Muscle of leg (tissue), 11 donors: ENCODE results near the gene FRMD3. TPM values are rescaled to one million over a fixed set of nuclear protein-coding genes. Genes with fewer than 3 reads are reported as not detected.

ENCODE experiments used
- DNase-seq: peaks from one replicate; pipeline ENCODE4 v3.0.0; 2013
- H3K27ac ChIP-seq: one replicate; pipeline ENCODE4 v1.5.1; 2013; ENCODE audit warnings: mild to moderate bottlenecking, low read length, control low read depth
- H3K27me3 ChIP-seq: one replicate; pipeline ENCODE4 v1.6.1; 2013; ENCODE audit warnings: low read length; ENCODE audit not compliant: control insufficient read depth, insufficient read depth
- H3K36me3 ChIP-seq: one replicate; pipeline ENCODE4 v1.6.1; 2013; ENCODE audit warnings: low read length; ENCODE audit not compliant: control insufficient read depth, insufficient read depth
- H3K4me1 ChIP-seq: one replicate; pipeline ENCODE4 v1.6.1; 2013; ENCODE audit warnings: low read length; ENCODE audit not compliant: control insufficient read depth, insufficient read depth
- H3K4me3 ChIP-seq: one replicate; pipeline ENCODE4 v1.5.1; 2013; ENCODE audit warnings: low read length, control low read depth
- H3K9me3 ChIP-seq: replicated peaks from 2 replicates; pipeline ENCODE4 v1.6.1; 2013; ENCODE audit warnings: low read depth, low read length; ENCODE audit not compliant: control insufficient read depth
- WGBS: methylation state at CpG from one replicate; pipeline ENCODE4 v1.1.5; 2013; ENCODE audit warnings: missing lambda C conversion rate; ENCODE audit not compliant: insufficient coverage; 5-methylcytosine and 5-hydroxymethylcytosine counted together
- polyA plus RNA-seq, 8 donors: library from polyadenylated mRNA; unstranded; fragments of 120-200 nt; gene quantifications; one replicate each; pipeline versions ENCODE4 v1.2.1 to v1.2.3, GENCODE V29; 2013; ENCODE audit warnings: inconsistent platforms in 1 of 8, low replicate concordance in 1 of 8; ENCODE audit not compliant: insufficient read length in 8 of 8, insufficient read depth in 1 of 8
- total RNA-seq: library from RNA; stranded (reverse); fragments of 120-200 nt; gene quantifications from one replicate; pipeline ENCODE4 v1.2.4, GENCODE V29; 2013

The FRMD3 gene
- total and polyA plus RNA-seq, 9 donors, result 21.4 to 37.5 (median 34.4) TPM

DNA sequence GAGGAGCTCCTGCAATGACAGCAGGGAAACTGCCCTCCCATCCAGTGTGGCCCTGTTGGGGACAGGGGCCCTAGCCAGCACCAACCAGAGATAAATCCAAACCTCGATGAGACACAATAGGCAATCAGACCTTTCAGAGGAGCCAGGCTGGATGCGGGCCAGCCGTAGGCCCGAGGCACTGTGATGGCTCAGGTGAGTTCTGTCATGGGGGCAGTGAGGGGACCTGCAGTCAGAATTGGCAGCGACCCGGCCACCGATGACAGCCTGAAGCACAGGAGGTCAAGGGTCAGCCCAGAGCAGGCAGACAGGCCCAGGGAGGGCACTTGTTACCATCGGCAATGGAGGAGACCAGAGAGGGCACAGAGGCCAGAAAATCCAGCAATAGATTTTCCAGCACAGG is 90.8 kb downstream of the FRMD3 start:
- Histone ChIP-seq H3K4me1 (peaks cover 14% of the 10 kb centered on the region), H3K4me3 (no peak overlapping the region), H3K36me3 (no peaks in the 10 kb centered on the region), H3K27ac (no peak overlapping the region), H3K9me3 (no peaks in the 10 kb centered on the region), H3K27me3 (no peaks in the 10 kb centered on the region)
- DNase-seq, result no peak
- WGBS, result 90% methylated on average over 7 of the region's 8 CpGs

DNA sequence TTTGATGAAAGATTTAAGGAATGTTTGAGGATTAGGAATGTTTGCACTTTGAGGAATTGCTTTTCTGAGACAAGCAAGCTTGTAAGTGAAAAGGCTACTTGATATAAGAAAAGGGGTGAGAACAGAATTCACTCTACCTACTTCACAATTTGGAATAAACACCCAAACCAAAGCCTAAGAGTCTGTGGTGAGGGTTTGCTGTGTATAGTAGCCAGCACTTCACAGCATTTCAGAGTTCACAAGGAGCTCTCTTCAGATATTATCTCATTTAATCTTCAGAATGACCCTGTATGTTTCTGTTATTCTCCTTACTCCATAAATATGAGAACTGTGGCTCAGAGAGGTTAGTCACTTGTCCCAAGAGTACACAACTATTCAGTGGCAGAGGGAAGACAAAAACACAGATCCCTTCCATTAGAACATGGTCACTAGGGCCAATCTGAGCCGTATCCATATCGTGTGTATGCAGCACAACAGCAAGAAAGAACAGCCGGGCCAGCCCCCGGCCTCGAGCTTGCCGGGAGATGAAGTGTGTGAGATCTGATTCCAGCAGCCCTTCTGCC is 92.4 kb downstream of the FRMD3 start:
- peaks cover 14% of the 10 kb centered on the region for H3K4me1 ChIP-seq
- H3K27ac ChIP-seq, result no peak overlapping the region
- H3K36me3 ChIP-seq, result no peaks in the 10 kb centered on the region
- H3K27me3 ChIP-seq, result no peaks in the 10 kb centered on the region
- WGBS, result no CpG with 5 or more reads among the region's 6 CpGs
- H3K9me3 ChIP-seq, result no peaks in the 10 kb centered on the region
- H3K4me3 ChIP-seq, result no peak overlapping the region
- no peak for DNase-seq

DNA sequence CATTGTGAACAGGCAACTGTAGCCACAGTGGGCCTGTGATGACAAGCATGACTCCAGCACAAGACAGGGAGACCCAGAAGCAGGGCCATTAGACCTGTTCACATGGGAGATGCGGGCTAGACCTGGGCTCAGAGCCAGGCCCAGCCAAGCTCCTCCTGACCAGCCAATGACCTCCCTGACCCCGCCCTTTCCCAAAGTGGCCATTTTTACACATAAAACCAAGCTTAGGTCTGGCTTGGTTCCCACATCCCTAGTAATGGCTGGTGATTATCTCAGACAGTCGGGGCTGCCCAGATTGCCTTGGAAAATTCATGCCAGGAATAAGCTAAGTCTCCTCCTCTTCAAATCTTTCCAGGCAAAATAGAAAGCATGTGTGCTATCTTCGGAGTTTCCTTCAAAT is 94.1 kb downstream of the FRMD3 start:
- 66% methylated on average over 4 of the region's 4 CpGs for WGBS
- H3K4me3 ChIP-seq, result no peak overlapping the region
- H3K36me3 ChIP-seq, result no peaks in the 10 kb centered on the region
- H3K27me3 ChIP-seq, result no peaks in the 10 kb centered on the region
- H3K9me3 ChIP-seq, result no peaks in the 10 kb centered on the region
- H3K4me1 ChIP-seq, result peaks cover 7% of the 10 kb centered on the region
- DNase-seq, result peak; percentile 52
- no peak overlapping the region for H3K27ac ChIP-seq

DNA sequence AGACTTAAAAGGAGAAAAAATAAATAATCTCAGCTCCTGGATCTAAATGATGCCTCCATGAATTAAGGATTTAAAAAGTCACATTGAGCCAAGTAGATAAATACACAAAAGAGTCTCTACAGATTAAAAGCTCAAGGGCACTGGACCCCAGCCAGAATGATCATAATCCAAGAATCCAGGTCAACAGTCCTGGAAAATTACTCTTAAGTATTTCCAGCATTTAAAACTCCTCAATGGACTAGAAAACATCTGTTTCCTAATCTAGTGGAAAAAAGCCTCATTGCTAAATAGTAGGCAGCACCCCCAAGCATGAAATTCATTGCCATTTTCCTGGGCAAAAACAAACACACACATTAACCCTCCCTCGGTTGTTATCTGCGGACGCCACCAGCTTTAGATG is 96.8 kb downstream of the FRMD3 start:
- DNase-seq, result peak; percentile 21
- Histone ChIP-seq H3K36me3 (no peaks in the 10 kb centered on the region), H3K27ac (no peak overlapping the region), H3K4me3 (no peak overlapping the region), H3K9me3 (no peaks in the 10 kb centered on the region), H3K27me3 (no peaks in the 10 kb centered on the region), H3K4me1 (no peaks in the 10 kb centered on the region)
- WGBS, result no CpG with 5 or more reads among the region's 3 CpGs

DNA sequence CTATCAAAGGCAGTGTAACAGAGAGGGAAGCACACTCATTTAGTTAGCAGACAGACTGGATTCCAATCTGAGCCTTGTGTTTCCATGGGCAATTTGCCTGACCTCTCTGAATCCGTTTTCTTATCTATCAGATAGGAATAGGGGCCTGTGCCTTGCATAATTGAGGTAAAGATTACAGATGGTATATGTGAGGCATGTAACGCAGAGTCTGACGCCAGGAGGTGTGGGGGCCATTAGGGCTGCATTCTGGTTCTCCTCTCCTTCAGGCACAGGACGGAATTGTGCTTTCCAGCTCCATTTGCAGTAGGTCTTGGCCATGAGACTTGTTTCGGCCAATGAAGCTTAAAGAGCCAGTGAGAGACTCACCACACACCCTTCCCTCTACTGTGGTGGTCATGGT is 97.6 kb downstream of the FRMD3 start:
- no peaks in the 10 kb centered on the region for H3K9me3 ChIP-seq
- no peaks in the 10 kb centered on the region for H3K4me1 ChIP-seq
- H3K27me3 ChIP-seq, result no peaks in the 10 kb centered on the region
- no peak overlapping the region for H3K4me3 ChIP-seq
- WGBS, result 93% methylated on average over 5 of the region's 5 CpGs
- DNase-seq, result no peak
- H3K36me3 ChIP-seq, result no peaks in the 10 kb centered on the region
- no peak overlapping the region for H3K27ac ChIP-seq

DNA sequence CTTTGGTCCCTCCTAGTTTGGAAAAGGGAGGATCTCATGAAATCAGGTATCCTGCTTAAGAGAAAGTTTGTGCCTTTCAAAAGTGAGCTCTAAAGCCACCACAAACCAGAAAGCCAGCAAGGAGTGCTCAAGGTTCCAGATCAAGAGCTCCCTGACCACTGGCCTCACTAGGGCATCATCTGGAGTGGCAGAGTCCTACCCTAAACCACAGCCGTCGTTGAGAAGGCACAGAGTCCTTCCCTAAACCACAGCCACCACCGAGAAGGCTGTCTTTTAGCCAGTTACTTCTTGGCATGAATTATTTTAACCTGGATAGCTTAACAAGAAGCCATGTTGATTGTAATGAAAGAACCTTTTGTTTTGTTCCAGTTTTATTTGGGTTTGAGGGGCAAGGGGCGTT is 102.9 kb downstream of the FRMD3 start:
- DNase-seq, result no peak
- Histone ChIP-seq H3K4me1 (peaks cover 14% of the 10 kb centered on the region), H3K27me3 (no peaks in the 10 kb centered on the region), H3K4me3 (no peak overlapping the region), H3K9me3 (no peaks in the 10 kb centered on the region), H3K27ac (no peak overlapping the region), H3K36me3 (no peaks in the 10 kb centered on the region)
- 80% methylated on average over 1 of the region's 4 CpGs for WGBS

DNA sequence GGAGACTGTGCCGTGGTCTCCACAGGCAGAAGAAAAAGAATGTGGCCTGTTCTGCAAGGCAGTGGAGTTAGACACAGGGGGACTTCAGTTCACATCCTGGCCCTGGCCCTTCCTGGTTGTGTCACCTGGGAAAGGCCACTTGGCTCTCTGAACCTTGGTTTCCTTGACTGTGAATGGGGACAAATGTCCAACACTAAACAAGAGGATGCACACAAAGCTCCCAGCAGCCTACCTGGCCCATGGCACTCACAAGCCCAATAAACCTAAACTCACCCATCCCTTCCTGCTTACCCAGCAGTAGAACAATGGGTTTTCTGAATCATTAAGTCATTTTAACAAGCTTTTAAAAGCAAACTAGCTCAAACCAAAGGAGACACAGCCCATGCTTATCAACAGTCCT is 103.9 kb downstream of the FRMD3 start:
- no peak for DNase-seq
- no peak overlapping the region for H3K27ac ChIP-seq
- H3K4me1 ChIP-seq, result peaks cover 16% of the 10 kb centered on the region
- no peaks in the 10 kb centered on the region for H3K9me3 ChIP-seq
- H3K36me3 ChIP-seq, result no peaks in the 10 kb centered on the region
- no peak overlapping the region for H3K4me3 ChIP-seq
- 100% methylated on average over 1 of the region's 1 CpG for WGBS
- peaks cover 2% of the 10 kb centered on the region for H3K27me3 ChIP-seq

DNA sequence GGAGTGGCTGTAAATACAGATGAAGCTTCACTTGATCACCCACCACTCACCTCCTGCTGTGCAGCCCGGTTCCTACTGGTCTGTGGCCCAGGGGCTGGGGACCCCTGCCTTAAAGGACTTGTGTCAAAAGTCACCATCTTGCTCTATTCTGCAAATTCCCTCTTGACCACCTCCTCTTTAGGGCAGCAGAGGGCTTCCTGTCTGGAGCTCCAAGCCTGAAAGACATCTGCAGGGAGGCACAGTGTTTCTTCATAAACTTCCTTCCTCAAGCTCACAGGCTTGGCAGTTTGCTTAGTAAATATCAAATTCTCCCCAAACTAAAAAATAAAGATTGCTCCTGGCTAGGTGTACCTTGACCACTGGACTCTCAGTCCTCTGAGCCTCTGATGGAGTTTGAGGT is 104.4 kb downstream of the FRMD3 start:
- Histone ChIP-seq H3K9me3 (no peaks in the 10 kb centered on the region), H3K27ac (no peak overlapping the region), H3K36me3 (no peaks in the 10 kb centered on the region), H3K4me3 (no peak overlapping the region), H3K4me1 (peaks cover 16% of the 10 kb centered on the region), H3K27me3 (peaks cover 2% of the 10 kb centered on the region)
- DNase-seq, result no peak
- 100% methylated on average over 1 of the region's 1 CpG for WGBS

DNA sequence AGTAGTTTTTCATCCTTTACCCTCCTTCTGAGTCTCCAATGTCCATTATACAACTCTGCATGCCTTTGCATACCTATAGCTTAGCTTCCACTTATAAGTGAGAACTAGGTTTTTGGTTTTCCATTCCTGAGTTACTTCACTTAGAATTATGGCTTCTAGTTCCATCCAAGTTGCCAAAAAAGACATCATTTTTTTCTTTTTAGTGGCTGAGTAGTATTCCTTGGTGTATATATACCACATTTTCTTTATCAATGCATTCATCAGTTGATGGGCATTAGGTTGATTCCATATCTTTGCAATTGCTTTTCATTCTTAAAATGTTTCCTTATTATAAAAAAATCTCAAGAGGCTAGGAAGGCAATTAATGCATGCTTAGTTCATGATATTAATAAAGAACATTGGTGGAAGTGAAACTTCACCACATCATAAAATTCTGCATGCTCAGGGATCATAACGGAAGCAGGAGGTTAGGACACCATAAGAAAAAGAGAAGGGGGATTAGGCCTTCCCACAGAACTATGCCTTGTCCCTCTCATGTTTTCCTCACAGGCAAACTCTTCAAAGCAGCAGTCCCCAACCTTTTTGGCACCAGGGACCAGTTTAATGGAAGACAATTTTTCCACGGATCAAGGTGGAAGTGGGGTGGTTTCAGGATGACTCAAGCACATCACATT is 105.2 kb downstream of the FRMD3 start:
- H3K4me3 ChIP-seq, result no peak overlapping the region
- no CpG with 5 or more reads among the region's 2 CpGs for WGBS

DNA sequence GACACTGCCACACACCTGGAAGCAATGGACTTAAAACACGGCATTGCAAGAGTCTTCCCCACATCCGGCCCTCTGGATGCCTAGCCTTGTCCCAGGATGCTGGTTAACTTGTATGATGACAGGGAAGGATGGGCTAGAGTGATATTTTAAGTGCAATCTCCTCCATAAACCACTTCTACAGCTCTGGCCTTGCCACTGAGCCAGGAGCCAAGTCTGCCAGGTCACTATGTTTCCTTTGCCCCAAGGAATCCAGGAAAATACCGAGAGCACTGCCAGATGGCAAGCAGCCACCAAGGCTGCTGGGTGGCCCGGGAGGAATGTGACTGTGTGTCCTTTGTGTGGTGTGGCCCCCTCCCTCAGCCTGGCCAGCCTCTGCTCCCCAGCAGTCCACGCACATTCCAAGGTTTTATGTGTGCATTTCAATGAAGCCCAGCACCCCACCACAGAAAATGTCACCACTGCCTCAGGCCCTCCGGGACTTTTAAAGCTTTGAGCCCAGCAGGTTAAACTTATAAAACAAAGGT is 106.0 kb downstream of the FRMD3 start:
- H3K4me3 ChIP-seq, result no peak overlapping the region
- WGBS, result 50% methylated on average over 1 of the region's 6 CpGs
- no peaks in the 10 kb centered on the region for H3K36me3 ChIP-seq
- peaks cover 2% of the 10 kb centered on the region for H3K27me3 ChIP-seq
- no peaks in the 10 kb centered on the region for H3K9me3 ChIP-seq
- H3K27ac ChIP-seq, result no peak overlapping the region
- H3K4me1 ChIP-seq, result peaks cover 16% of the 10 kb centered on the region
- peak; percentile 52 for DNase-seq

More for the DNA sequence above, 105.2 kb downstream of the FRMD3 start:
- Histone ChIP-seq H3K27ac (no peak overlapping the region), H3K27me3 (peaks cover 2% of the 10 kb centered on the region), H3K4me1 (peaks cover 16% of the 10 kb centered on the region), H3K36me3 (no peaks in the 10 kb centered on the region), H3K9me3 (no peaks in the 10 kb centered on the region)
- DNase-seq, result peak; percentile 37
